HEK293 (cell line): ENCODE results near the gene SNAPC4.

ENCODE experiments used
- CTCF ChIA-PET: fragments of 350-600 bp; formaldehyde crosslinking; extraction: SDS; loops from one replicate; lab custom pipeline; 2021; ENCODE audit warnings: antibody characterized with exemption; lab: Yijun Ruan, JAX
- POLR2A ChIA-PET: fragments of 300-600 bp; formaldehyde crosslinking; extraction: SDS; loops from one replicate; lab custom pipeline; 2020; ENCODE audit warnings: antibody characterized with exemption, inconsistent platforms; lab: Yijun Ruan, JAX
- H3K27ac ChIP-seq: fragments of 200-500 bp; sonication (Bioruptor generic); 2 replicates; pipeline ENCODE4 v1.5.1; 2014; ENCODE audit warnings: low read depth, low read length, control low read depth, inconsistent platforms; ENCODE audit errors: extremely low read depth
- H3K36me3 ChIP-seq, 2 experiments: fragments of 200-500 bp in 1 of 2; sonication (Bioruptor generic) in 1 of 2; 1 replicate in 1 of 2; 2 replicates in 1 of 2; pipeline ENCODE4 v1.5.1; 2014 to 2017; ENCODE audit warnings: inconsistent platforms in 2 of 2, low read length in 2 of 2; ENCODE audit not compliant: control insufficient read depth in 2 of 2, insufficient read depth in 1 of 2
- H3K4me1 ChIP-seq: fragments of 200-500 bp; sonication (Bioruptor generic); 2 replicates; pipeline ENCODE4 v1.5.1; 2014; ENCODE audit warnings: mild to moderate bottlenecking, low read length, inconsistent platforms; ENCODE audit not compliant: control insufficient read depth, insufficient read depth
- H3K4me3 ChIP-seq: 2 replicates; pipeline ENCODE4 v1.5.1; 2011; ENCODE audit warnings: low read depth, mild to moderate bottlenecking, control low read depth, low read length, moderate library complexity
- H3K9me3 ChIP-seq: fragments of 200-500 bp; sonication (Bioruptor generic); 2 replicates; pipeline ENCODE4 v1.5.1; 2014; ENCODE audit warnings: low read depth, low read length, inconsistent platforms; ENCODE audit not compliant: control insufficient read depth, insufficient read depth
- IKZF3 ChIP-seq: fragments of 450-650 bp; IDR thresholded peaks from 2 replicates; pipeline ENCODE4 v1.5.0; 2018; ENCODE audit warnings: missing biosample characterization, mild to moderate bottlenecking, missing genetic modification characterization, moderate library complexity
- KLF7 ChIP-seq: fragments of 450-650 bp; formaldehyde crosslinking; IDR thresholded peaks from 2 replicates; pipeline ENCODE4 v1.5.1; 2016; ENCODE audit warnings: missing biosample characterization, missing genetic modification characterization, borderline replicate concordance
- KLF8 ChIP-seq: fragments of 450-650 bp; formaldehyde crosslinking; IDR thresholded peaks from 2 replicates; pipeline ENCODE4 v1.5.1; 2016; ENCODE audit warnings: missing biosample characterization, missing genetic modification characterization
- PRDM1 ChIP-seq: fragments of 450-650 bp; formaldehyde crosslinking; IDR thresholded peaks from 2 replicates; pipeline ENCODE4; 2016; ENCODE audit warnings: missing biosample characterization, missing genetic modification characterization
- ZBTB1 ChIP-seq: fragments of 450-650 bp; formaldehyde crosslinking; IDR thresholded peaks from 2 replicates; pipeline ENCODE4 v1.5.1; 2016; ENCODE audit warnings: missing biosample characterization, missing genetic modification characterization
- ZBTB17 ChIP-seq: fragments of 450-650 bp; formaldehyde crosslinking; IDR thresholded peaks from 2 replicates; pipeline ENCODE4 v1.5.1; 2016; ENCODE audit warnings: missing biosample characterization, missing genetic modification characterization
- ZBTB20 ChIP-seq: fragments of 450-650 bp; formaldehyde crosslinking; IDR thresholded peaks from 2 replicates; pipeline ENCODE4 v1.5.1; 2016; ENCODE audit warnings: missing biosample characterization, missing genetic modification characterization
- ZBTB21 ChIP-seq: fragments of 450-650 bp; formaldehyde crosslinking; IDR thresholded peaks from 2 replicates; pipeline ENCODE4 v1.5.1; 2017; ENCODE audit warnings: missing biosample characterization, missing genetic modification characterization
- ZBTB8A ChIP-seq: fragments of 450-650 bp; formaldehyde crosslinking; IDR thresholded peaks from 2 replicates; pipeline ENCODE4 v1.5.1; 2016; ENCODE audit warnings: missing biosample characterization, missing genetic modification characterization
- ZNF112 ChIP-seq: fragments of 450-650 bp; formaldehyde crosslinking; IDR thresholded peaks from 2 replicates; pipeline ENCODE4 v1.5.0; 2017; ENCODE audit warnings: missing biosample characterization, missing genetic modification characterization
- ZNF138 ChIP-seq: fragments of 450-650 bp; formaldehyde crosslinking; IDR thresholded peaks from 2 replicates; pipeline ENCODE4 v1.5.1; 2016; ENCODE audit warnings: missing biosample characterization, missing genetic modification characterization, borderline replicate concordance
- ZNF2 ChIP-seq: fragments of 450-650 bp; formaldehyde crosslinking; IDR thresholded peaks from 2 replicates; pipeline ENCODE4 v1.5.1; 2016; ENCODE audit warnings: missing biosample characterization, missing genetic modification characterization
- ZNF221 ChIP-seq: fragments of 450-650 bp; formaldehyde crosslinking; IDR thresholded peaks from 2 replicates; pipeline ENCODE4 v1.5.1; 2017; ENCODE audit warnings: missing biosample characterization, missing genetic modification characterization, borderline replicate concordance
- ZNF335 ChIP-seq: fragments of 450-650 bp; formaldehyde crosslinking; conservative IDR thresholded peaks from 2 replicates; pipeline ENCODE4 v1.5.1; 2016; ENCODE audit warnings: missing biosample characterization, missing genetic modification characterization
- ZNF391 ChIP-seq: fragments of 450-650 bp; formaldehyde crosslinking; IDR thresholded peaks from 2 replicates; pipeline ENCODE4 v1.5.1; 2016; ENCODE audit warnings: low read depth, missing biosample characterization, missing genetic modification characterization, borderline replicate concordance
- ZNF416 ChIP-seq: fragments of 450-650 bp; formaldehyde crosslinking; IDR thresholded peaks from 2 replicates; pipeline ENCODE4 v1.5.1; 2016; ENCODE audit warnings: missing biosample characterization, missing genetic modification characterization
- ZNF423 ChIP-seq: fragments of 450-650 bp; formaldehyde crosslinking; IDR thresholded peaks from 2 replicates; pipeline ENCODE4 v1.5.1; 2016; ENCODE audit warnings: missing biosample characterization, missing genetic modification characterization
- ZNF433 ChIP-seq: fragments of 450-650 bp; formaldehyde crosslinking; IDR thresholded peaks from 2 replicates; pipeline ENCODE4 v1.5.1; 2016; ENCODE audit warnings: missing biosample characterization, missing genetic modification characterization, low read depth
- ZNF473 ChIP-seq: fragments of 450-650 bp; formaldehyde crosslinking; IDR thresholded peaks from 2 replicates; pipeline ENCODE4 v1.5.1; 2017; ENCODE audit warnings: missing biosample characterization, missing genetic modification characterization
- ZNF521 ChIP-seq: fragments of 450-650 bp; formaldehyde crosslinking; IDR thresholded peaks from 2 replicates; pipeline ENCODE4 v1.5.1; 2017; ENCODE audit warnings: missing biosample characterization, mild to moderate bottlenecking, missing genetic modification characterization
- ZNF561 ChIP-seq: fragments of 450-650 bp; IDR thresholded peaks from 2 replicates; pipeline ENCODE4 v1.5.1; 2018; ENCODE audit warnings: missing biosample characterization, missing genetic modification characterization, borderline replicate concordance
- ZNF596 ChIP-seq: fragments of 450-650 bp; IDR thresholded peaks from 2 replicates; pipeline ENCODE4 v1.5.0; 2018; ENCODE audit warnings: missing biosample characterization, mild to moderate bottlenecking, missing genetic modification characterization, moderate library complexity
- ZNF677 ChIP-seq: fragments of 450-650 bp; IDR thresholded peaks from 2 replicates; pipeline ENCODE4 v1.5.0; 2018; ENCODE audit warnings: missing biosample characterization, mild to moderate bottlenecking, missing genetic modification characterization, moderate library complexity
- ZNF747 ChIP-seq: fragments of 450-650 bp; formaldehyde crosslinking; IDR thresholded peaks from 2 replicates; pipeline ENCODE4 v1.5.1; 2016; ENCODE audit warnings: missing biosample characterization, missing genetic modification characterization
- ZNF76 ChIP-seq: fragments of 450-650 bp; formaldehyde crosslinking; IDR thresholded peaks from 2 replicates; pipeline ENCODE4; 2016; ENCODE audit warnings: low read depth, missing biosample characterization, missing genetic modification characterization, borderline replicate concordance
- ZNF791 ChIP-seq: fragments of 450-650 bp; formaldehyde crosslinking; IDR thresholded peaks from 2 replicates; pipeline ENCODE4 v1.5.1; 2016; ENCODE audit warnings: missing biosample characterization, missing genetic modification characterization
- ZSCAN30 ChIP-seq: fragments of 450-650 bp; IDR thresholded peaks from 2 replicates; pipeline ENCODE4 v1.5.1; 2018; ENCODE audit warnings: missing biosample characterization, mild to moderate bottlenecking, missing genetic modification characterization, moderate library complexity
- TF ChIP-seq, protein P1 (sequence below): fragments of 450-650 bp; formaldehyde crosslinking; optimal IDR thresholded peaks from 2 replicates; pipeline ENCODE3; 2016; ENCODE audit warnings: missing biosample characterization, mild to moderate bottlenecking, missing genetic modification characterization
- TF ChIP-seq, protein P2 (sequence below): fragments of 450-650 bp; formaldehyde crosslinking; IDR thresholded peaks from 2 replicates; pipeline ENCODE4 v1.5.1; 2016; ENCODE audit warnings: missing biosample characterization, missing genetic modification characterization
- TF ChIP-seq, protein P3 (sequence below): fragments of 450-650 bp; formaldehyde crosslinking; IDR thresholded peaks from 2 replicates; pipeline ENCODE4 v1.5.1; 2017; ENCODE audit warnings: missing biosample characterization, missing genetic modification characterization
- TF ChIP-seq, protein P4 (sequence below): fragments of 450-650 bp; formaldehyde crosslinking; conservative IDR thresholded peaks from 2 replicates; pipeline ENCODE4 v1.5.1; 2016; ENCODE audit warnings: low read depth, missing biosample characterization, missing genetic modification characterization

Gene SNAPC4

DNA sequence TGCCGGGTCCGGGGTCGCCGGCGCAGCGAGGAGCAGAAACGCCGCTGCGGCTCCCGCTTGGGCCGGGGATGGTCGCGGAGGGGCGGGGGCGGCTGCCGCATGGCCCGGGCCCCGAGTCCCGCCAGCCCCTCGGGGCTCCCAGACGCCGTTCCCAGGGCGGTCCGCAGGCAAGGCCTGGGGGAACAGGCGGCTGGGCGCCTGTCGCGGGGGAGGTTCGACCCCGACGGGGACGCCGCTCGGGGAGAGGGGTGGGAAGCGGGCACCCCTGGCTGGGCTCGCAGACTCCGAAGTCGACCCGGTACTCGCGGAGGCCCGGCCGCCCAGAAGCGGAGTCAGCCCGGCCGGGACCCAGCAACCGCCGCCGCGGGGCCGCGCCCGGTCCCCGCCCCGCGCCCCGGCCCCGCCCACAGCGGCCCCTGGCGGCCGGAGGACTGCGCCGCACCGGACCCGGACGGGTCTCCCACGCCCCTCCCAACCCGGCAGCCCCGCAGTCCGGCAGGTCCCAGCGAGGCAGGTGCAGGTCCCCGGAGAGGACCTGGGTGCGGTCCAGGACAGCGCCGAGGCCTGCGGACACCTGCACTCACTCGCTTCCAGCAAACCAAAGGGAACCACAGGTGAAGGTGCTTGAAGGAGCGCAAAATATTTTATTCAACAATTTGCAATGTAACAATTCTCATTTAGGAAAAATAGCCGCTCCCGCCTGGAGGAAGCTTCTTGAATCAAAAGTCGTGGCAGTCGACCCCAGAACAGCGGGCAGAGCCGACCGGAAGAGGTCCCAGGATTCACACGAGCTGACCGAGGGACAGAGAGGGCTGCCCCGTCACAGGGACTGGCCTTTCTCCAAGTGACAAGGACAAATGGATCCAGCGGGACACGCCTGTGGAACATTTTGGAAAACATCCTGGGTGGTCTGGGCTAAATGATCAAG lies 39.8 kb upstream of the SNAPC4 start, which contains the start of gene INPP5E:
INPP5E (minus strand) TSS at position 365 of the 928 bp plus-strand sequence. CDS start 426 bp downstream, outside the sequence.
- H3K36me3 ChIP-seq: peaks cover 4 to 73% of the 10 kb centered on the region in 2 experiments; a peak in 2 of 3 replicates
- H3K27ac ChIP-seq: peak within 1 kb of the TSS; percentile 89; the same call in 1 of the 2 replicates
- ChIA-PET CTCF (interaction anchor here (0.6 to 3.9 kb wide), 15 partner anchors 10 to 471 kb away, joined by 3 to 17 read pairs (median 4); no protein-coding TSS in a partner anchor), POLR2A (interaction anchor here (1.2 to 1.7 kb wide), 2 partner anchors 28 to 77 kb away, joined by 3 to 5 read pairs; no protein-coding TSS in a partner anchor)
- peak within 1 kb of the TSS; percentile 81 for H3K4me3 ChIP-seq
- H3K9me3 ChIP-seq: no peaks in the 10 kb centered on the region
- H3K4me1 ChIP-seq: 0 out of 2 replicates have a peak, but pooled peaks cover 2% of the 10 kb centered on the region
- TF ChIP-seq ZNF138 (tag by site-specific recombination) (no peak), ZSCAN30 (tag by site-specific recombination) (peak; percentile 39; the same call in 1 of the 2 replicates), ZNF561 (tag by site-specific recombination) (peak; percentile 69; the same call in 1 of the 2 replicates), IKZF3 (tag by site-specific recombination) (no peak; the same call in 1 of the 2 replicates), ZNF2 (tag by site-specific recombination) (no peak), PRDM1 (no peak), ZNF433 (no peak), ZNF221 (no peak), ZNF677 (tag by site-specific recombination) (no peak), ZBTB21 (tag by site-specific recombination) (no peak), ZBTB20 (tag by site-specific recombination) (peak; percentile 79), ZNF596 (tag by site-specific recombination) (no peak), ZNF416 (tag by site-specific recombination) (no peak), ZNF791 (tag by site-specific recombination) (no peak), ZNF423 (tag by site-specific recombination) (no peak), ZNF112 (no peak), ZBTB17 (tag by site-specific recombination) (peak; percentile 99), ZBTB1 (tag by site-specific recombination) (no peak), KLF7 (no peak), ZNF521 (no peak), ZNF473 (tag by site-specific recombination) (no peak), ZNF76 (tag by site-specific recombination) (peak; percentile 76), ZBTB8A (tag by site-specific recombination) (peak; percentile 62), ZNF391 (tag by site-specific recombination) (no peak), ZNF747 (tag by site-specific recombination) (no peak), KLF8 (tag by site-specific recombination) (peak; percentile 65; the same call in 1 of the 2 replicates), ZNF335 (peak; percentile 68)
- TF ChIP-seq, protein P1, sequence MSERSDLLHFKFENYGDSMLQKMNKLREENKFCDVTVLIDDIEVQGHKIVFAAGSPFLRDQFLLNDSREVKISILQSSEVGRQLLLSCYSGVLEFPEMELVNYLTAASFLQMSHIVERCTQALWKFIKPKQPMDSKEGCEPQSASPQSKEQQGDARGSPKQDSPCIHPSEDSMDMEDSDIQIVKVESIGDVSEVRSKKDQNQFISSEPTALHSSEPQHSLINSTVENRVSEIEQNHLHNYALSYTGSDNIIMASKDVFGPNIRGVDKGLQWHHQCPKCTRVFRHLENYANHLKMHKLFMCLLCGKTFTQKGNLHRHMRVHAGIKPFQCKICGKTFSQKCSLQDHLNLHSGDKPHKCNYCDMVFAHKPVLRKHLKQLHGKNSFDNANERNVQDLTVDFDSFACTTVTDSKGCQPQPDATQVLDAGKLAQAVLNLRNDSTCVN: peak; percentile 43
- TF ChIP-seq, protein P2, sequence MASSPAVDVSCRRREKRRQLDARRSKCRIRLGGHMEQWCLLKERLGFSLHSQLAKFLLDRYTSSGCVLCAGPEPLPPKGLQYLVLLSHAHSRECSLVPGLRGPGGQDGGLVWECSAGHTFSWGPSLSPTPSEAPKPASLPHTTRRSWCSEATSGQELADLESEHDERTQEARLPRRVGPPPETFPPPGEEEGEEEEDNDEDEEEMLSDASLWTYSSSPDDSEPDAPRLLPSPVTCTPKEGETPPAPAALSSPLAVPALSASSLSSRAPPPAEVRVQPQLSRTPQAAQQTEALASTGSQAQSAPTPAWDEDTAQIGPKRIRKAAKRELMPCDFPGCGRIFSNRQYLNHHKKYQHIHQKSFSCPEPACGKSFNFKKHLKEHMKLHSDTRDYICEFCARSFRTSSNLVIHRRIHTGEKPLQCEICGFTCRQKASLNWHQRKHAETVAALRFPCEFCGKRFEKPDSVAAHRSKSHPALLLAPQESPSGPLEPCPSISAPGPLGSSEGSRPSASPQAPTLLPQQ: 0 out of 2 replicates have a peak, but pooled peaks have one; percentile 21
- TF ChIP-seq, protein P3, sequence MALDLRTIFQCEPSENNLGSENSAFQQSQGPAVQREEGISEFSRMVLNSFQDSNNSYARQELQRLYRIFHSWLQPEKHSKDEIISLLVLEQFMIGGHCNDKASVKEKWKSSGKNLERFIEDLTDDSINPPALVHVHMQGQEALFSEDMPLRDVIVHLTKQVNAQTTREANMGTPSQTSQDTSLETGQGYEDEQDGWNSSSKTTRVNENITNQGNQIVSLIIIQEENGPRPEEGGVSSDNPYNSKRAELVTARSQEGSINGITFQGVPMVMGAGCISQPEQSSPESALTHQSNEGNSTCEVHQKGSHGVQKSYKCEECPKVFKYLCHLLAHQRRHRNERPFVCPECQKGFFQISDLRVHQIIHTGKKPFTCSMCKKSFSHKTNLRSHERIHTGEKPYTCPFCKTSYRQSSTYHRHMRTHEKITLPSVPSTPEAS (tag by site-specific recombination): no peak
- TF ChIP-seq, protein P4, sequence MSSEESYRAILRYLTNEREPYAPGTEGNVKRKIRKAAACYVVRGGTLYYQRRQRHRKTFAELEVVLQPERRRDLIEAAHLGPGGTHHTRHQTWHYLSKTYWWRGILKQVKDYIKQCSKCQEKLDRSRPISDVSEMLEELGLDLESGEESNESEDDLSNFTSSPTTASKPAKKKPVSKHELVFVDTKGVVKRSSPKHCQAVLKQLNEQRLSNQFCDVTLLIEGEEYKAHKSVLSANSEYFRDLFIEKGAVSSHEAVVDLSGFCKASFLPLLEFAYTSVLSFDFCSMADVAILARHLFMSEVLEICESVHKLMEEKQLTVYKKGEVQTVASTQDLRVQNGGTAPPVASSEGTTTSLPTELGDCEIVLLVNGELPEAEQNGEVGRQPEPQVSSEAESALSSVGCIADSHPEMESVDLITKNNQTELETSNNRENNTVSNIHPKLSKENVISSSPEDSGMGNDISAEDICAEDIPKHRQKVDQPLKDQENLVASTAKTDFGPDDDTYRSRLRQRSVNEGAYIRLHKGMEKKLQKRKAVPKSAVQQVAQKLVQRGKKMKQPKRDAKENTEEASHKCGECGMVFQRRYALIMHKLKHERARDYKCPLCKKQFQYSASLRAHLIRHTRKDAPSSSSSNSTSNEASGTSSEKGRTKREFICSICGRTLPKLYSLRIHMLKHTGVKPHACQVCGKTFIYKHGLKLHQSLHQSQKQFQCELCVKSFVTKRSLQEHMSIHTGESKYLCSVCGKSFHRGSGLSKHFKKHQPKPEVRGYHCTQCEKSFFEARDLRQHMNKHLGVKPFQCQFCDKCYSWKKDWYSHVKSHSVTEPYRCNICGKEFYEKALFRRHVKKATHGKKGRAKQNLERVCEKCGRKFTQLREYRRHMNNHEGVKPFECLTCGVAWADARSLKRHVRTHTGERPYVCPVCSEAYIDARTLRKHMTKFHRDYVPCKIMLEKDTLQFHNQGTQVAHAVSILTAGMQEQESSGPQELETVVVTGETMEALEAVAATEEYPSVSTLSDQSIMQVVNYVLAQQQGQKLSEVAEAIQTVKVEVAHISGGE (tag by site-specific recombination): 0 out of 2 replicates have a peak, but pooled peaks have one; percentile 17
